GM21528 (cell line): ENCODE measurements around the gene EIF4E3.

ENCODE experiments used
- ATAC-seq: cut with Tn5 transposase; IDR thresholded peaks from one replicate; pipeline ENCODE4 v1.9.1; 2021; ENCODE audit warnings: mild to moderate bottlenecking, moderate library complexity; ENCODE audit not compliant: unreplicated experiment, low FRiP score

The EIF4E3 gene

GRCh38 chr3:71724171-71724453 is 1.1 kb downstream of the EIF4E3 start:
- no peak for ATAC-seq

- no peak for ATAC-seq
Observed at GRCh38 chr3:71723452-71724170, 1.6 kb downstream of the EIF4E3 start.

DNA sequence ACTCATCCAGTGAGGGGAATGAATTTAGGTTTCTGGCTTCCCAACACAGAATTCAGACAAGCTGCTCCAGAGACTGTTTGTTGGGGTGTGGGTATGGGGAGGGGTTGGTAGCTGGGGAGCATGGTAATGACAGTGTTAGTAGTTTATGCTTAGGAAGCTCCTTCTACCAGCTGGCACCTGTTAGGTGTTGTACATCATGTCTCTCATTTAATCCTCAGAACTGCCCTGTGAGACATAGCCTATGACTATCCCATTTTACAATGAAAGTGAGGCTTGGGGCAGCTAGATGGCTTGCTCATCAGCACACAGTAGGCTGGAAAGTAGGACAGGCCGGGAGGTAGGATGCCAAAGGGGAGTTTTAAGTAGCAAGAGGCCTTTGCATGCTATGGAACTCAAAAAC is 2.5 kb downstream of the EIF4E3 start:
- ATAC-seq = no peak

- ATAC-seq = no peak
Observed at GRCh38 chr3:71721651-71722157, 3.5 kb downstream of the EIF4E3 start.

DNA sequence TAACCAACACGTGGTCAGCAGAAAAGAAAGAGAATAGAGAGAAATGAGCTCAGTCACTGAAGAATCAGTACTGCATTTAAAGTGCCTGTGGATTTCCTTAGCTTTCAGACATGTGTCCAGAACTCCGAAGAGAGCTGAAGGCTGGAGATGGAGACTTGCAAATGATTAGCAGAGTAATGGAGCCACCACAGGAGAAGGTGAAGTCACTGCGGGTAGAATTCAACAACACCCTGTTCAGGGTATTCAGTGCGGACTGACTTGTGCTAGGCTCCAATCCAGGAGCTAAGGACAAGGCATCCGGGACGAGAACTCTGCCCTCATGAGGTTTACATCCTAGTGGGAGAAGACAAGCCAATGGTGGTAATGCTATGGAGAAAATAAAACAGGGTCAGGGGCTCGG is 4.2 kb downstream of the EIF4E3 start:
- no peak for ATAC-seq

DNA sequence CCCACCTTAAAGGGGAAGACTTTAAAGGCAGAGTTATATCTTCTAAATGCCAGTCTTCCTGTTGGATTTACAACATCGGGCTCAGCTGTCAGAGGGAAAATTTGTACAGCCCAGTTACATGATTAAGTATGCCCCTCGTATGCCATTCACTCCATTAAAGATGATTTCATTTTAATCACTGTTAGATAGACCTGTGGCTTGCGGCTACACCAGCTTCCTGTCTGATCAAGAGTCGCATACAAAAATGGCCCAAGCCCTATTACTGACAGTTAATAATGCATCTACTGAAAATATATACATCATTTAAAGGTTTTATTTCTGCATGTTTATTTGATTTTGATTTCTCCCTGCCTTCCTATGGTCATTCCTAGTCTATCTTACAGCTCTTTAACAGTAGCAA is 7.1 kb downstream of the EIF4E3 start:
- no peak for ATAC-seq

DNA sequence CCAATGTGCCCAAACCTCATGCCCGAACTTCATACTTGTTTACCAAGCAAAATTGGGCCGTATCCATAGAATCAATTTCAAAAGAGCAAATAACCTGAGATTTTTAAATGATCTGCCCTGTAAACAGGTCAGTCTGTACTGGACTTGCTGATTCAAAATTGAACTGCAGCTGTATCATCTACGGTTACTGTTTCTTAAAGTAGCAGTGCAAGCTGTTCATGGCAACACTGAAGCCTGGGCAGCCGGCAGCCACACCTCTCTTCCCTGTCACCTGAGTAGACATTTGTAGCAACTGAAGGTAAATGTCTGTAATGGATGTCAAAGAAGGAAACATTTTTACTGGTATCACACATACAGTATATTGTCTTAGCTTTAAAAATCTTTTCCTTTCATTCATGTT is 10.6 kb downstream of the EIF4E3 start:
- no peak for ATAC-seq

DNA sequence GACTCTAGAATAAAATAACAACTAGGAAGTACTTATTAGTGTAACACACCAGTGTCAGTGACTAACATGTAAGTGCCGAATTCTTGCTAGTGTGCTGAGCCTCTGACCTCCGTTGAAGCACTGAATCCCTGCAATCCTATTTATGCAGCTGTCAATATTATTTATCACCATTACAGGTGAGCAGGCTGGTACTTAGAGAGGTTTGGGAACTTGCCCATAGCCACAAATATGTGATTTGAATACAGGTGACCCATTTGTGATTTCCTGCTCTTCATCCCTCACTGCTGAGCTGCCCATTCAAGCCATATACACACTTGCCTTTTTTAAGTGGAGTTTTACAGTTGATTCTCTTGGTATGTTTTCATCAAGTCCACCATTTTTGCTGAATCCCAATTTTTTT is 12.2 kb downstream of the EIF4E3 start:
- no peak for ATAC-seq

DNA sequence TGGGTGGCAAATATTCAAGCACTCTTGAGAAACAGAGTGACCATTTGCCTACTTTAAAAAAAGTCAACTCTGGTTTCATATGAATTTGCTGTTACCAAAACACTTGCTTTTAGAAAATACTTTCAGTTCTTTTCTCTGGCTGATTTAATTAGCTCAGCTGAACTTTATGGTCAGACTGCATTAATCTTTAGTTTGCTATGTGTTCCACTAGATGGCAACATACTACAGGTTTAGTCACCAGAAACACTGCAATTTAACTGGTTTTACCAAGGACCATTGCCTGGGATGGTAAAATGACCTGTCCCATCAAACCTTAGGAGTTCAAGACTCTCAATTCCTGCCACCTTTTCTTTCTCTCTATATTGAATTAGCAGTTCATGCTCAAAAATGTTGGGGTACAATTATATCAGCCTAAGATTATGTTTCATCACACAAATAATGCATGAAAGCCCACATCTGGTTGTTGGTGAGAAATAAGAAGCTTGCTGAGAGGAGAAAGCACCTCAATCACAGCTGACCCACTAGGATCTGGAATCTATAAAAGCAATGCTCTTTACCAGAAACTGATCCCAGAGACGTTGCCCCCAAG is 14.2 kb downstream of the EIF4E3 start:
- peak; percentile 63 for ATAC-seq

DNA sequence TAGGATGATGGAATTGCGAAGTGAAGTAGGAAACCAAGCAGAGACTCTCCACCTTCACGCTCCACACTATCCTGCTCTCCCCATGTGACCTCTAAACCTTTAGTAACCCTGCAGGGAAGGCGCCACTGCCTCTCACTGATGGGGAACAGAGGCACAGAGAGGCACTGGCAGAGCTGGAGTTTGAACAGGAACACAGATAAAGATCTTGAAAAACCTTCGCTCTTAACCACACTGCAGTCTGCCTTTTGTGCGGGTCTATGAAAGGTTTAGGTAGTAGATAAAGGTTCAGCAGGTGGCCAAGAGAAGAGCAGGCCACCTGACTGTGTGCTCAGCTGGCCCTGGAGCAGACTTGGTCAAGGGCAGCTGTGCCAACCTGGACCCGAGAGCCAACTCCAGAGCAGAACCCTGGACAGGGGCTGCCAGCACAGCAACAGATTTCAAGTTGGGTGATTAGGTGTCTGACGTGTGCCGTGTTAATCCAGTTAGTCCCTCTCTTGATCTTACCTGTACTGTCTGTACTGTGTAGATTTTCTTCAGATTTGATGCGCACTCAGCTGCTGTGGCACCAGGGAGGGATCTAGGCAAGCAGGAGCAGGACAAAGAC is 15.2 kb downstream of the EIF4E3 start:
- ATAC-seq = no peak

DNA sequence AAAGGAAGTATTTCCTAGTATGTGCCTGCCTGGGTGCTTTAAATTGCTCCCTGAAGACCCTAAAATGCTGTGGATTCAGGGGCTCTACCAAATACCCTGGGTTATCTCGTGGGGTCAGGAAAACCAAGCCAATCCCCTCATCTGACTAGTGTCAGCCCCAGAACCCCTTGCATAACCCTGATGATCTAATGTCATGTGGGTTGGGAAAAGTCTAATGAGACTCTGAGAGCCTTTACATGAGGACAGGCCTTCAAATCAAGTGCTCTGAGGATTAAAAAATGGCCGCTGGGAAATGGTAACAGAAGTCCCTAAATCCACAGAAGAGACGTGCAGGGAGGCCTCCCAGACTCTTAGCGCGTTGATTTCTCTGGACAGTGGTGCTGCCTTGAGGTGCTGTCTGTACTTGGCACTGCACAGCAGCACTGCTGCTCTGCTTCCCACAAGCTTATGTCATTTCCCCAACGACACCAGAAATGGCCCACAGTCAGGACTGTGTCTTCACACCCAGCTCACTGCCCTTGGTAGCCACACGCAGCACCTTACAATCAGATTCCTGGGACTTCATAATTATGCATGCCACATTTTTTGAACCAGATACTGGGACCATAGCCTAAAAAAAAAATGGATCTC is 16.6 kb downstream of the EIF4E3 start:
- no peak for ATAC-seq

- ATAC-seq = no peak
Observed at GRCh38 chr3:71707595-71707994, 17.6 kb downstream of the EIF4E3 start.

DNA sequence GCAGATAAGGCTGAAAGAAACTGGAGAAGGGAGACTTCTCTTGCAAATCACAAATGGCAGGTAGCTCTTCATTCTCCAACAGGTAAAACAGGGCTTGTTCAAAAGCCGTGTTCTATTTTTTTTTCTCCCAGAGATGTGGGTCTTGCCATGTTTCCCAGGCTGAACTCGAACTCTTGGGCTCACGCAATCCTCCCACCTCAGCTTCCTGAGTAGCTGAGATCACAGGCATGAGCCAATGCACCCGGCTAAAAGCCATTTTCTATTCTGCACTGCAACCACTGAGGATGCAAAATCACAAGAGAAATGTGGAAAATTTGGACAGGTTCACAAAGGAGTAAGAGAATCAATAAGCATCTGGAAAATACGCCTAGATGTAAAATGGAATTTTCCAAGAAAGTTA is 19.5 kb downstream of the EIF4E3 start:
- no peak for ATAC-seq

GRCh38 chr3:71704915-71705314 is 20.3 kb downstream of the EIF4E3 start:
- ATAC-seq = no peak

GRCh38 chr3:71703797-71704196 is 21.4 kb downstream of the EIF4E3 start:
- no peak for ATAC-seq

- no peak for ATAC-seq
Observed at GRCh38 chr3:71702131-71703024, 22.8 kb downstream of the EIF4E3 start.

DNA sequence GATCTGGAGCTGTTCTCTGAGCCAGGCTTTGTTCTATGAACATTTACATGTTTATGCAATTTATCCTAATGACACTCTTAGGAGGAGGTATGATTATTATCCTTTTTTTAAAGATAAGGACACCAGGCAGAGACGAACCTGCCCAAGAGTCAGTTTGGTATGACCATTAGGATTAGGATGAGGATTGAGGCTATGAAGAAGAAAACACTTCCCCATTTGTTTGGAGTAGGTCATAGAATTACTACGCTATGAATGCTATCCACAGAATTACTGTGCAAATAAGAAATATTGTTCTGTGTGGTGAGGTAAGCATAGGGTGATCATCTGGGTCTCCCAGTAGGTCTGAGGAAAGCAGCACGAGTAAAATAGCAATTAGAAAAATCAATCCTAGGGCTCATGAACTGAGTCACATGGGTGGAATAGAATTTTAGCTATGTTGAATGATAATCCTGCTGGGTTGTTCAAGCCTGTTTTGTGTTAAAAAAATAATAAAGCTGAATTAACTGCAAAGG is 23.9 kb downstream of the EIF4E3 start:
- ATAC-seq = no peak

- no peak for ATAC-seq
Observed at GRCh38 chr3:71695000-71695482, 30.2 kb downstream of the EIF4E3 start.

DNA sequence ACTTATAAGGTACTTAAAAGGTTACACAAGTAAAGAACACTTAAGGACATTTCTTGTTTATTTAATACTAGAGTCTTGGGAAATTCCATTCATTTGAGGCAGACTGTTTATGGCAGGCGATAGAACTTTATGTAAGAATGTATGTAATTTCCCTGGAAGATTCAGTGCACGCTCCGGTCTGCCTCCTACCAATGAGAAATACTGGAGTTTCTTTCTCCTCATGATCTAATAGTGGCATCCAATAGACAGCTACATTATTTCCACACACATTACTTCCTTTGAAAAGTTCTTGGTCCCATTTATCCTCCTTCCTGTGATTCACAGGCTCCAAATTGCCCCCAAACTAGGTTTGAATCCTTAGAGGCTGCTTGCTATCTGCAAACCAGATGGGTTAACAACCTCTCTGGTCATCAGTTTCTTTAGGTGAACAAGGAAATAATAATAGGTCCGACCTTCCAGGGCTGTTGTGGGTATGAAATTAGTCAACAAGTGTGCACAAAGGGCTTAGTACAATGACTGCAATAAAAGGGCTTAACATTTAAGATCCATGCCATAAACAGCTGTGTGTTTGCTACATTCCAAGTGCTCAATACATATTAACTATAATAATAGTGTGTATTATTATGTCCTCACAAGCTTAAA is 30.7 kb downstream of the EIF4E3 start:
- ATAC-seq = no peak

GRCh38 chr3:71693641-71694040 is 31.6 kb downstream of the EIF4E3 start:
- no peak for ATAC-seq
